Stimulated activated CD4-positive, alpha-beta T cell treated with anti-CD3 and anti-CD28 coated beads, Interleukin-15, amount 100 ng/mL, for 1 hour (primary cell): Measurements from ENCODE around the gene EXOC6B.

Source experiments
- DNase-seq, 2 donors: peaks; one replicate each; pipeline ENCODE4 v3.0.0-alpha.2; 2020; ENCODE audit warnings: low read depth in 1 of 2, low spot score in 1 of 2

The EXOC6B gene

GRCh38 chr2:72830273-72830672 lies 4.4 kb upstream of the EXOC6B start:
- DNase-seq = no peak

- DNase-seq = no peak
These were observed 3.1 kb upstream of the EXOC6B start for GRCh38 chr2:72828840-72829507.

- no peak for DNase-seq
These were observed 2.3 kb upstream of the EXOC6B start for GRCh38 chr2:72827966-72828646.

GRCh38 chr2:72827487-72827886 lies 1.7 kb upstream of the EXOC6B start:
- no peak for DNase-seq

GRCh38 chr2:72826156-72826477 lies 284 bp upstream of the EXOC6B start:
- DNase-seq = no peak

- DNase-seq = no peak
These were observed 1.5 kb downstream of the EXOC6B start for GRCh38 chr2:72824224-72824842.

- no peak for DNase-seq
These were observed 3.0 kb downstream of the EXOC6B start for GRCh38 chr2:72822794-72823193.

- DNase-seq = no peak
These were observed 3.9 kb downstream of the EXOC6B start for GRCh38 chr2:72821983-72822382.

- no peak for DNase-seq
These were observed 4.7 kb downstream of the EXOC6B start for GRCh38 chr2:72821118-72821517.

GRCh38 chr2:72819501-72819900 lies 6.3 kb downstream of the EXOC6B start:
- no peak for DNase-seq

GRCh38 chr2:72815655-72816278 lies 10.1 kb downstream of the EXOC6B start:
- no peak for DNase-seq

GRCh38 chr2:72813841-72814240 lies 12.0 kb downstream of the EXOC6B start:
- no peak for DNase-seq

GRCh38 chr2:72810165-72810564 lies 15.7 kb downstream of the EXOC6B start:
- no peak for DNase-seq

- no peak for DNase-seq
These were observed 16.7 kb downstream of the EXOC6B start for GRCh38 chr2:72809095-72809494.

- DNase-seq = no peak
These were observed 19.4 kb downstream of the EXOC6B start for GRCh38 chr2:72806280-72806945.

GRCh38 chr2:72803626-72804320 lies 22.1 kb downstream of the EXOC6B start:
- no peak for DNase-seq

GRCh38 chr2:72803151-72803550 lies 22.7 kb downstream of the EXOC6B start:
- DNase-seq = no peak

- no peak for DNase-seq
These were observed 25.3 kb downstream of the EXOC6B start for GRCh38 chr2:72800492-72800891.

GRCh38 chr2:72797740-72798139 lies 28.1 kb downstream of the EXOC6B start:
- DNase-seq = no peak

GRCh38 chr2:72796766-72797165 lies 29.1 kb downstream of the EXOC6B start:
- DNase-seq = no peak

GRCh38 chr2:72794572-72794971 lies 31.3 kb downstream of the EXOC6B start:
- DNase-seq = no peak
